ENCODE measurements around the gene TBC1D3B. TPM values are rescaled to one million over a fixed set of nuclear protein-coding genes. Genes with fewer than 3 reads are reported as not detected.
"Not testable (repeated sequence)": the region's sequence is repeated elsewhere in the genome, so short reads cannot be mapped to it uniquely, and the experiment has no call there.

The TBC1D3B gene
- total and polyA plus RNA-seq, 9 donors: 3.9 to 16.7 (median 5.9) TPM

DNA sequence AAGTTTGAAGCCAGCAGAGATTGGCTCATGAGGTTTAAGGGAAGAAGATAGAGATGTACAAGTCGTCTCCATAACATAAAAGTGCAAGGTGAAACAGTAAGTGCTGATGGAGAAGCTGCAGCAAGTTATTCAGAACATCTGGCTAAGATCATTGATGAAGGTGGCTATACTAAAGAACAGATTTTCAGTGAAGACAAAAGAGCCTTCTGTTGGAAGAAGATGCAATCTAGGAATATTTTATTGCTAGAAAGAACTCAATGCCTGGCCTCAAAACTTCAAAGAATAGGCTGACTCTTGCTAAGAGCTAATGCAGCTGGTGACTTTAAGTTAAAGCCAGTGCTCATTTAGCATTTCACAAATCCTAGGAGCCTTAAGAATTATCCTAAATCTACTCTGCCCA, 46.8 kb downstream of the TBC1D3B start:
- no peaks in the 10 kb centered on the region for H3K4me1 ChIP-seq (ENCODE audit: control insufficient read depth, insufficient read depth, low read length)
- no peaks in the 10 kb centered on the region for H3K36me3 ChIP-seq (ENCODE audit: control insufficient read depth, insufficient read depth, low read length)
- 78% methylated on average over 1 of the region's 1 CpG for WGBS (ENCODE audit: insufficient coverage)
- no peak overlapping the region for H3K27ac ChIP-seq (ENCODE audit: low read length)
- peaks cover 15% of the 10 kb centered on the region for H3K9me3 ChIP-seq (replicated peaks; ENCODE audit: control insufficient read depth, low read depth, low read length)
- H3K27me3 ChIP-seq (ENCODE audit: control insufficient read depth, insufficient read depth, low read length): no peaks in the 10 kb centered on the region
- no peak for DNase-seq
- no peak overlapping the region for H3K4me3 ChIP-seq (ENCODE audit: low read length)

DNA sequence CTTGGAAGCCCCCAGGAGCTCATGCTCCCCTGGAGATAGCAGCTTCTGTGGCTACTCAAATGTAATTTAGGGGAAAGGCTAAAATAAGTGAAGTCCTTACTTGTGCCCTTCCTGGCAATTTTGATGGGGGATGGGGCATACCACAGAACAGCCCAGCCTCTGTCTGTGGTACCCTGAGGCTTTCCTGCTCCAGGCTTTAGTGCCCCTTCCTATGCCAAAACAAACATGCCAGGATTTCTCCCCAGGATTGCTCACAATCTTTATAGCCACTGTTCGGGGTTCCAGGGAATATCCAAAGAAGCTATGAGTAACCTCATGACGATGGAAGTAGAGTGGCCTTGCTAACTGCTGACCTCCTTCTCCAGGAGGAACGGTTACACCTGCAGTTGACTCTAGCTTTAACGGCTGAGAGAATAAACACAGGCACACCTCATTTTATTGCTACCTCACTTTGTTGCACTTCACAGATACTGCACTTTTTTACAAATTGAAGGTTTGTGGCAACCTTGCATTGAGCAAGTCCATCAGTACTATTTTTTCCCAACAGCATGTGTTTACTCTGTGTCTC, 47.9 kb downstream of the TBC1D3B start:
- 68% methylated on average over 4 of the region's 4 CpGs for WGBS (ENCODE audit: insufficient coverage)
- no peak overlapping the region for H3K4me3 ChIP-seq (ENCODE audit: low read length)
- H3K27me3 ChIP-seq (ENCODE audit: control insufficient read depth, insufficient read depth, low read length): no peaks in the 10 kb centered on the region
- no peaks in the 10 kb centered on the region for H3K36me3 ChIP-seq (ENCODE audit: control insufficient read depth, insufficient read depth, low read length)
- no peaks in the 10 kb centered on the region for H3K4me1 ChIP-seq (ENCODE audit: control insufficient read depth, insufficient read depth, low read length)
- DNase-seq: no peak
- H3K27ac ChIP-seq (ENCODE audit: low read length): no peak overlapping the region
- H3K9me3 ChIP-seq (replicated peaks; ENCODE audit: control insufficient read depth, low read depth, low read length): peaks cover 15% of the 10 kb centered on the region

DNA sequence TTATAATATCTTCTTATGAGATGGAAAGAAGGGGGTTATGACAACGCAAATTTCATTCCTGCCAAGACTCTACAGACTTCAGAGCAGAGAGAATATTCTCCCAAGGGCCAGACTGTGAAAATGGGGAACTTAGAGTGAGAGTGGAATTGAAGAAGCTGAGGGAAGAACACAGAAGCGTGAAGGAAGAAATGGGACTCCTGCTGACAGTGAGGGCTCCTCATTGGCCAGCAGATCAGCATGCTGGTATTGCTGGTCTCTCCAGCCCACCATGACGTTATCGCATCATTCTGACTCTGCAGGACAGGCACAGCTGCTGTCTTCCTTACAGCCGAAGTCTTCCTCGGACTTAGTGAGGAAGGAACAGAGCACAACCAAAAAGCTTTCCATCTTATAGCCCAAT, 48.5 kb downstream of the TBC1D3B start:
- peaks cover 15% of the 10 kb centered on the region for H3K9me3 ChIP-seq (replicated peaks; ENCODE audit: control insufficient read depth, low read depth, low read length)
- H3K4me3 ChIP-seq (ENCODE audit: low read length): no peak overlapping the region
- no peak for DNase-seq
- 80% methylated on average over 4 of the region's 6 CpGs for WGBS (ENCODE audit: insufficient coverage)
- no peak overlapping the region for H3K27ac ChIP-seq (ENCODE audit: low read length)
- H3K4me1 ChIP-seq (ENCODE audit: control insufficient read depth, insufficient read depth, low read length): no peaks in the 10 kb centered on the region
- H3K27me3 ChIP-seq (ENCODE audit: control insufficient read depth, insufficient read depth, low read length): no peaks in the 10 kb centered on the region
- no peaks in the 10 kb centered on the region for H3K36me3 ChIP-seq (ENCODE audit: control insufficient read depth, insufficient read depth, low read length)

DNA sequence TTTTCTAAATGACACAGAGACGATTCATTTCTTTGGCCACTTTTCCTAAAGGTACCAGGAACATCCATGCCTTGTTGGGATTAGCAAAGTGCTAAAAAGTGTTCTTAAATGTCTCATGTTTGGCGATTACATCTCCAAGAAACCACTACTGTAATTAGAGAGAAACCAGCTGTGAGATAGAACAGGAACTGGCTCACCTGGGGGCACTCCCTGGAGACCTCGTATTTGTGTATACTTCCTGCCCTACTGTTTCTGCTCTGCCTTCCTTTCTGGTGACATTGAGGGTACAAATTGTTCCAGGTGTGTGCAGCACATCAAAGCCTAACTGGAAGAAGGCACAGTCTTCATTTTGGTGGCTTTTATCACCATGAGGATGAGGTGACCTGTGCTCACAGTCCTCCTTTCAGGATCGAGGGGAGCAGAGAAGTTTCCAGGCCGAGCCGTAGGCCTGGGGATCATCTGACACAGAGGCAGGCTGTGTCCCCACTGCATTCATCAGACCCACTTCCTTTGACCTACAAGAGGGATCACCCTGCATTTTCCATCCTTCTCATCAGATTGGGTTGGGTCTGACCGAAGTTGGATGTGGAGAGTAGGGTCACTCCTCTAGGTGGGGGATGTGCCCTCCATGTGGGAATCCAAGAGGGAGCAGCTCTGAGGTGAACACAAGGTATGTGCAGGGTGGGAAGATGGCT, 49.1 kb downstream of the TBC1D3B start:
- Histone ChIP-seq H3K4me1 (ENCODE audit: control insufficient read depth, insufficient read depth, low read length) (no peaks in the 10 kb centered on the region), H3K4me3 (ENCODE audit: low read length) (no peak overlapping the region), H3K36me3 (ENCODE audit: control insufficient read depth, insufficient read depth, low read length) (no peaks in the 10 kb centered on the region), H3K9me3 (replicated peaks; ENCODE audit: control insufficient read depth, low read depth, low read length) (peaks cover 15% of the 10 kb centered on the region), H3K27ac (ENCODE audit: low read length) (no peak overlapping the region), H3K27me3 (ENCODE audit: control insufficient read depth, insufficient read depth, low read length) (no peaks in the 10 kb centered on the region)
- DNase-seq: no peak
- 80% methylated on average over 1 of the region's 7 CpGs for WGBS (ENCODE audit: insufficient coverage)

DNA sequence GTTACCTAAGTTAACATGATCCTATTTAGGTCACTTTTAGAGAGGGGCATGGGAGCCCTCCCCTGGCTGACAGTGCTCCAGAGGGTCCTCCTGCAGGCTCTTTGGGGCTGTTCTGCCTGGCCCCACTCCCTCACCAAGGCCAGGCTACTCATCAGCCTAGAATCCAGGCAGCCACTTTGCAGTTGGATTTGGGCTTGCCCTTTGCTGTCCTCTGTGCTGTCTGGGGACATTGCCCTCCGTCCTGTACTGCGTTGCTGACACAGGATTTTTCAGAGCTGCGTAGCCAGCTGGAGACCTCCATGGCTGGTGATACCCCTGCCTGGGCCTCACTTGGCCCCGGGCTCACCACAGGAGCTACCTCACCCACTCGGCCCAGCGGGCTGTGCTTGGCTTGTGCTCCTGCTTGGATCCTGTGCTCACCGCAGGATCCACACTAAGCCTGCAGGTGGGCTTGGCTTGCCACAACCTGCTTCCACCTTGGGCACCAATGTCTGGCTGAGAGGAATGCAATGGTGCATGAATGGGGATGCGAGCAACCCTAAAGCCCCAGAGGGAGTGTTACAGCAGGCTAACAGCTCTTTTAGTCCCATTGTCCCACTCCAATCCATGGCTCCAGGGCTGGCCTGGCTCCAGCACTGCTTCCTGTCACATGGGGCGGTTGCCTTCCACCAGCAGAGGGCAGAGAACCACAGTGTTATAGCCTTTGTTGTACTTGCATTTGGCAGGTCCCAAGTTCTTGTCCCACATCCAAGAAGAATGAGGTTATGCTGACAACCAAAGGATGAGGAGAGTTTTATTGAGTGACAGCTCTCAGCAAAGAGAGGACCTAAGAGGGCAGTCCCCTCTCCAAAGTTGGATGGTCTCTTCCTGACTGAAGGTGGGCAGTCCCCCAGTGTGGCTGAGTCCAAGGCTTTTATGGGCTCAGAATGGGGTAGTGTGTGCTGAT, 51.3 kb downstream of the TBC1D3B start:
- DNase-seq: no peak
- Histone ChIP-seq H3K27ac (ENCODE audit: low read length) (no peak overlapping the region), H3K27me3 (ENCODE audit: control insufficient read depth, insufficient read depth, low read length) (no peaks in the 10 kb centered on the region), H3K9me3 (replicated peaks; ENCODE audit: control insufficient read depth, low read depth, low read length) (peaks cover 15% of the 10 kb centered on the region), H3K4me1 (ENCODE audit: control insufficient read depth, insufficient read depth, low read length) (no peaks in the 10 kb centered on the region), H3K4me3 (ENCODE audit: low read length) (no peak overlapping the region), H3K36me3 (ENCODE audit: control insufficient read depth, insufficient read depth, low read length) (no peaks in the 10 kb centered on the region)
- 90% methylated on average over 8 of the region's 9 CpGs for WGBS (ENCODE audit: insufficient coverage)

DNA sequence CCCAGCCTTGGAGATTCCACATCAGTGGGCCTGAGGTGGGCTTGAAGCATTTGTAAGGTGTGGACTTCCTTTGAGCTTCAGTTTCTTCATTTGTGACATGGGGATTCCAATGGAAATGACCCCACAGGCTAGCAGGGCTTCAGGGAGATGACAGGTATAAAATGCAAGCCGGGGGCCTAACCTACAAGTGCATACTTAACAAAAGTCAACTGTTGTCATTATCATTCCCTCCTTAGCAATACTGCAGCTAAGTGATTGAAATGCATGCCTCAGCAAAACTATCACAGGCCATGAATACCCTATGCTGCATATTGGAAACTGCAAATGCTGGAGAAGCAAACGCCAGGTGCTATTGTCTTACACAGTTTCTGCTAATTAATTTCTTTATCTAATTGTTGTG, 53.0 kb downstream of the TBC1D3B start:
- Histone ChIP-seq H3K36me3 (ENCODE audit: control insufficient read depth, insufficient read depth, low read length) (no peaks in the 10 kb centered on the region), H3K9me3 (replicated peaks; ENCODE audit: control insufficient read depth, low read depth, low read length) (peaks cover 15% of the 10 kb centered on the region), H3K27me3 (ENCODE audit: control insufficient read depth, insufficient read depth, low read length) (no peaks in the 10 kb centered on the region), H3K4me1 (ENCODE audit: control insufficient read depth, insufficient read depth, low read length) (no peaks in the 10 kb centered on the region), H3K4me3 (ENCODE audit: low read length) (no peak overlapping the region), H3K27ac (ENCODE audit: low read length) (no peak overlapping the region)
- no CpG with 5 or more reads among the region's 2 CpGs for WGBS (ENCODE audit: insufficient coverage)
- no peak for DNase-seq

DNA sequence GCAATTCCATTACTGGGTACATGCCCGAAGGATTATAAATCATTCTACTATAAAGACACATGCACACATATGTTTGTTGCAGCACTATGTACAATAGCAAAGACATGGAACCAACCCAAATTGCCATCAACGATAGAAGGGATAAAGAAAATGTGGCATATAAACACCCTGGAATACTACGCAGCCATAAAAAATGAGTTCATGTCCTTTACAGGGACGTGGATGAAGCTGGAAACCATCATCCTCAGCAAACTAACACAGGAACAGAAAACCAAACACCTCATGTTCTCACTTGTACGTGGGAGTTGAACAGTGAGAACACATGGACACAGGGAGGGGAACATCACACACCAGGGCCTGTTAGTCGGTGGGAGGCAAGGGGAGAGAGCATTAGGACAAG, 55.3 kb downstream of the TBC1D3B start:
- H3K4me1 ChIP-seq (ENCODE audit: control insufficient read depth, insufficient read depth, low read length); H3K36me3 ChIP-seq (ENCODE audit: control insufficient read depth, insufficient read depth, low read length); H3K27ac ChIP-seq (ENCODE audit: low read length); H3K27me3 ChIP-seq (ENCODE audit: control insufficient read depth, insufficient read depth, low read length); DNase-seq; H3K4me3 ChIP-seq (ENCODE audit: low read length): not testable (repeated sequence)
- peaks cover 14% of the 10 kb centered on the region for H3K9me3 ChIP-seq (replicated peaks; ENCODE audit: control insufficient read depth, low read depth, low read length)
- WGBS (ENCODE audit: insufficient coverage): no CpG with 5 or more reads among the region's 6 CpGs

DNA sequence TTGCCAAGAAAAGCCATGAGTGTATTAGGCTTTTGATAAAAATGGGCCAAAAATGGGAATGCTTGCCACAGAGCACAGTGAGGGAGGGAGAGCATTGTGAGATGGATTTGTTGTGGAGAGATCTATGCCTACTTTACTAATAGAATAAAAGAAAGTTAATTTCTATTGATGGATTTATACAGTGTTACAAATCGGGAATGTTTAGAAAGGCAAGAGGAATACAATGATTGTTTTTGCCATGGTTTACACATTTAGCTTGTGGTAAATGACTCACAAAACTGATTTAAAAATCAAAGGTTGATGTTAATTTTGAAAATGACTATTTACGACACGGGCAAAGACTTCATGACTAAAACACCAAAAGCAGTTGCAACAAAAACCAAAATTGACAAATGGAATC, 56.2 kb downstream of the TBC1D3B start:
- H3K4me1 ChIP-seq (ENCODE audit: control insufficient read depth, insufficient read depth, low read length): no peaks in the 10 kb centered on the region
- H3K9me3 ChIP-seq (replicated peaks; ENCODE audit: control insufficient read depth, low read depth, low read length): peaks cover 5% of the 10 kb centered on the region
- no peak overlapping the region for H3K27ac ChIP-seq (ENCODE audit: low read length)
- no peak overlapping the region for H3K4me3 ChIP-seq (ENCODE audit: low read length)
- no peak for DNase-seq
- no CpG with 5 or more reads among the region's 3 CpGs for WGBS (ENCODE audit: insufficient coverage)
- H3K36me3 ChIP-seq (ENCODE audit: control insufficient read depth, insufficient read depth, low read length): no peaks in the 10 kb centered on the region
- peaks cover 8% of the 10 kb centered on the region for H3K27me3 ChIP-seq (ENCODE audit: control insufficient read depth, insufficient read depth, low read length)

DNA sequence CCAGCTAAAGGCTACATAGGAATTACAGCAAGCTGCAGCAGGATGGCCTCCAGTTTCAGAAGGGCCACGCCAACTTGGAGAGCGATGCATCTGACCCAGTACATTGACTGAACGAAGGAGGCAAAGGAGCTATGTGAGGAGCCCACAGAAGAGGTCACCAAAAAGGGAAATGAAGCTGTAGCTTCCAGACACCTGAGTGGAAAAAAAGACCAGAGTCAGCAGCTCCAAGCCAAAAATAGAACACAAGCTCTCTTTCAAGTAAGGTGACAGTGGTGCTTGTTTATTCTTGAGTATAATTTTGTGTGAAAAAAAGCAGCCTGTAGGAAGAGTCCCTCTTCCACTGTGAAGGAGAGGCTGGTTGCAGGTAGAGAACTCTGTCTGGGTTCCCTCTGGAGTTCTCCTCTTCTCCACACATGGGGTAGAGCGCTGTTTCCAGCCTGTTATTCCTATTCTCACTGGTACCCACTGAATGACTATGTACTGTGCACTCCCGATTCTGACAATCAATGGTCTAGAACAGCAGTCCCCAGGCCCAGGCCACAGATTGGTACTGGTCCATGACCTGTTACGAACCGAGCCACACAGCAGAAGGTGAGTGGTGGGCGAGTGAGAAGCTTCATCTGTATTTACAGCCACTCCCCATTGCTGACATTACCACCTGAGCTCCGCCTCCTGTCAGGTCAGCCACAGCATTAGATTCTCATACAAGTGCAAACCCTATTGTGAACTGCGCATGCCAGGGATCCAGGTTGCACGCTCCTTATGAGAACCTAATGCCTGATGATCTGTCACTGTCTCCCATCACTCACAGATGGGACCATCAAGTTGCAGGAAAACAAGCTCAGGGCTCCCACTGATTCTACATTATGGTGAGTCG, 57.7 kb downstream of the TBC1D3B start:
- no peak for DNase-seq
- Histone ChIP-seq H3K9me3 (replicated peaks; ENCODE audit: control insufficient read depth, low read depth, low read length) (no peaks in the 10 kb centered on the region), H3K4me3 (ENCODE audit: low read length) (no peak overlapping the region), H3K27ac (ENCODE audit: low read length) (no peak overlapping the region), H3K27me3 (ENCODE audit: control insufficient read depth, insufficient read depth, low read length) (peaks cover 8% of the 10 kb centered on the region), H3K36me3 (ENCODE audit: control insufficient read depth, insufficient read depth, low read length) (no peaks in the 10 kb centered on the region), H3K4me1 (ENCODE audit: control insufficient read depth, insufficient read depth, low read length) (no peaks in the 10 kb centered on the region)
- WGBS (ENCODE audit: insufficient coverage): 89% methylated on average over 10 of the region's 12 CpGs

All from muscle of leg (tissue), 11 donors.